Measurements from ENCODE around the gene TENM4.
A peak's percentile ranks its signal among the peaks of the same experiment; 100 is the strongest.

The TENM4 gene

DNA sequence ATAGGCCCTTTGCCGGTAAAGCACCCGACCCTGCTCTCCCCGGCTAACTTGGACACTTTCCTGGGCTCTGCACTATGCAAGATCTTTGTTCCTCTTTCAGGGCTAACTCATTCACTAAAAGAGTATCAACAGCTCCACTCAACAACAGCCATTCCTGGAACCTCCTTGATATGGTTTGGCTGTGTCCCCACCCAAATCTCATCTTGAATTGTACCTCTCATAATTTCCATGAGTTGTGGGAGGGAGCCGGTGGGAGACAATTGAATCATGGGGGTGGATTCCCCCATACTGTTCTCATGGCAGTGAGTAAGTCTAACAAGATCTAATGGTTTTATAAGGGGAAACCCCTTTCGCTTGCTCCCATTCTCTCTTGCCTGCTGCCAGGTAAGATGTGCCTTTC, 330.0 kb downstream of the TENM4 start:
- DNase-seq, result no peak

DNA sequence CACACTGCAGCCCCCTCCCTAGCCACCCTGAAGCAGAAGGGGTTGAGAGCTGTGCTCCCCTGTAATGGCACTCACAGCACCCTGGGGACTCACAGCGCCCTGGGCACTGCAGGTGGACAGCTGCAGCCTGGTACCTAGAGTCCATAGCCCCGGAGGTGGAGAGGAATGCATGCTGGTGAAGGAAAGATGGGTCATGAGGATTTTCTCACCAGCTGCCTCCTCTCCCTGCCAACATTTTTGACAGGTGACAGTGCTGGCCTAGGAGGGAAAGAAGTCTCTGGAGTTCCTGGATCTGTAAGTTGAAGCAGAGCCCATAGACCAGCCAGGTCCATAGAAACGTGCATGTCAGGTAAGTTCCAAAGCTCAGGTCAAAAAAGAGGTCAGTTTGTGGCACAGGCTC, 330.5 kb downstream of the TENM4 start:
- no peak for DNase-seq

DNA sequence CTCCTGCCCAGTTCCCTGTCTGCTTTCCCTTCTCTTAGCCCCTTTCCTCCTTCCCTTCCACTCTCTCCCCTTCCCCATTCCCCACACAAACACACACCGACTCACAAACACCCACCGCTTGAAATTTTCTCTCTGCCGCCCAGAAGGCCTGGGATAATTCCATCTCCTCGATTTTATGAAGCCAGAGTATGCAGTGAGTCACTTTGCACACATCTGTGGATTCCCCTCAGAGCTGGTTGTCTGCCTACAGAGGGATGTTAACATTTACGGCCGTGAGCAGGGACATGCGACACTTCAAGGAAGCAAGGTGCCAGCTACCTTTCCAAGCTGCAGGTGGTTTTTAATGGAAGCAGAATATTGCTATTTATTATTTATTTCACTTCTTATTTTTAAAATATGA, 332.0 kb downstream of the TENM4 start:
- DNase-seq, result no peak

DNA sequence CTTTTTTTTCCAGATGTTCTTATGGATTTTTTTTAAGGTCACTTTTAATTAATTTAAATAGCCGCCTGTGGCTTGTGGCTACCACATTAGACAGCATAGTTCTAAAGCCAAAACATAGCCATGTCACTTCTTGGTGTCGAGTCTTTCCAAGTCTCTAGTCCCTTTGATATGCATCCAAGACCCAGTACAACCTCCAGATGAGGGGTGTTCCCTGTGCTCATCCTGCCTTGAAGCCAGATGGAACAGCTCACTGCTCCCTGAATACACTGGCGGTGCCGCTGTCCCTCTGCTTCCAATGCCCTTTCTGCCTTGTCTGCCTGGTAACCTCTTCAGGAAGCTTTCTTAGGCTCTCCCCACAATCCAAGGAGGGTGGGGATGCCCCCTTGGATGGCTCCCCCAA, 338.0 kb downstream of the TENM4 start:
- no peak for DNase-seq

DNA sequence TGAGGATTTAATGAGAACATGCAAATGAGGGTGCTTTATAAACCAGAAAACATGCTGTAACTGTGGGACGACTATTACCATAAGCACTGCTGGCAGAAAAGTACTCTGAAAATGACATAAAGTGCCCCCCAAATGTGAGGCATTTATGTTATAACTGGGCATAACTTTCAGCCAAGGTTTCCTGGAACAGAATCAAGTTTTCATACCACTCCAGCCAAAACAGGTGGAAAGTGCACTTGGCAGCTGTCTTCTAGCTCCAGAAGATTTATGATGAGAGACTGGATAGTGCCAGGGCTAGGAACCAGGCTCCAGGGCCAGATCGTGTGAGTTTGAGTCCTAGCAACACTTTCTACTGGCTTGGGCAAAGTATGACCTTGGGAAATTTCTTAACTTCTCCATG, 339.2 kb downstream of the TENM4 start:
- no peak for DNase-seq

DNA sequence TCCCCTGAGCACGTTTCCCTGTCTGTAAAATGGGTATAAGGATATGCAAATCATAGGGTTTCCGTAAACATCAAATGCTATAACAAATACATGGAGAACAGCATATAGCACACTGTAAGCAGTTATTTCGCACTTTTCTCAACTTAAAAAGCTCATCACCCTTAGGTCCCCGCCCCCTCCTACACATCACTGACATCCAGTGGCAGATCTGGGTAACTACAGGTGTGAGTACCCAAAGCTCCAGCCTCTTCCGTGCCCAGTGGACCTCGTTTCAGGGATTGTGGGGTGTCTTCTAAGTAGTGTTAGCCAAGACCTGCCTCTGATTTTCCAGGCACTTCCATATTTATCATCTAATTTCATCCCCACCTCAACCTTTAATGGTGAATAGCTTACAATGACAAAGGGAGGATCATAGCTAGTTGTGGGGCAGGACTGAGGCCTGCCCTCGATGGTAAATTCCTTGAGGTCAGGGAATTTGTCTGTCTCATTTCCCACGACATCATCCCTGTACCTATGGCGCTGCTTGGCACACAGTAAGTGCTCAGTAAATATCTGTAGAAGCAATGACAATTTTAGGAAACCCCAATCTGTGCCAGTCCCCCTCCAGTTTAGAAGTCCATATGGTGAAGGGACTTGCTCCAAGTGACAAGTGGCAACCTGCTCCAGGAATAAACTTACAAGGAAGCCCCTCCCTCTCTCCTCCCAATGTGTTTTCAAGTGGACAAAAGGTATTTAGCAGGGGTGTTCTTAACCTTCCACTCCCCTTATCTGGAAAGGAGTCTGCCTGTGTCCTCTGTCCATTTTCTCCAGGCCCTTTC, 340.5 kb downstream of the TENM4 start:
- peak; percentile 67 for DNase-seq

DNA sequence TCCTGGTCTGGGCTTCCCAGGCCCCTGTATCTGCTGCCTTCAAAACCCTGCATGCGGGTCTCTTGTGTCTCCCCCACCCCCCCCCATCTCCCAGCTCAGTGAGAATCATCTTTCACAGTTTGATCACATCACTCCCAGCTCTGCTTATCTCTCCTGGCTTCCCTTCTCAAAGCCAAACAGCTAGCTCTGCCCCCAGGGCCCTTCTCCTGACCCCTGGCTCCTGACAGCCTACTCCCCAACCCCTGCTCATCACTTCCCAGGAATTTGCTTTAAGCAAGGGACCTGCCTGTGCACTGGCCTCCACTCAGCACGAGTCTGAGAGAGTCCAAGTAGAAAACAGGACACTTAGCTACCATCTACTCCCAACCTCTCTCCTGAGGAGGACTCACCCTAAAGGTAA, 342.7 kb downstream of the TENM4 start:
- DNase-seq, result no peak

DNA sequence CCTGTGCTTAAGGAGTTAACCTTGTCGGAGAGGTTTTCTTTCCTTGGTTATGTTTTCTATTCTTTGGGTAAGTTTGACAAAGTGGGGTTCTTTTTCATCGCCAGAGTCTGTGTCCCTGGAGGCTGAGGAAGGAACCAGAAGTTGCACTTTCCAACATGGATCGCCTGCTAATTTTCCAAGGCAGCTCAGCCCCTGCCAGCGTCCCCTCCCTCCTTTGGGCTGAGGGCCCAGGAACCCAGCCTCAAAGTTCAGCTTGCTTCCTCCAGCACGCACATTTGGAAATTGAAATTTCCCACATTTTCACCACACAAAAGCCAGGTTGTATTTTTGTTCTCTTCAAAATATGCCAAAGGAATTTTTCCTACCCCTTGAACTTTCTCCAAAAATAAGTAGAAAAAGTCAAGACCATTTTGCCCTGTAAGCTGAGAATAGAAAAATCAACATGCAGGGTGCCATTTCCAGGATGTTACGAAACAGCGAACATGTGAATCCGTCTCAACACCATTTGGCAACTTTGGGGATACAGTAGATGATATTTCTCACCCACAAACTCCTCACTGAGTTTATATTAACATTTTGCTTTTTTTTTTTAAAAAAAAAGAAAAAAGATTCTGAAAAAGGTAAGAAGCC, 343.5 kb downstream of the TENM4 start:
- no peak for DNase-seq

DNA sequence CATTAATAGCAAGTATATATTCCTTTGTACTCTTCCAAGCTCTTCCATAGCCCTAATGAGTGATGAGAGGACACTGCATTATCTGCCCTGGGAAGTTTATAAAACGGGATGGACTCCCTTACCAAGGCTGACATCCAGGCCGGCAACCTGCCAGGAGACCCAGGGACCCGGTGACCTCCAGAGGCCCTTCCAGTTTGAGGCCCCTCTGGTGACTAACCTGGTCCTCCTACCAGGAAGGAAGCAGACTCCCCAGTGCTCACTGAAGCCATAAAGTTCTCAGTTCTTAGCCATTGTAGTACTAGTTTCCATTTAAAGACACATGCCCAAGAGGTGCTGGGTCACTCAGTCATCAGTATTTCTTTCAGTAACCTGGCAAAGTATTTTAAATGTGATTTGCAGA, 345.4 kb downstream of the TENM4 start:
- DNase-seq, result no peak

DNA sequence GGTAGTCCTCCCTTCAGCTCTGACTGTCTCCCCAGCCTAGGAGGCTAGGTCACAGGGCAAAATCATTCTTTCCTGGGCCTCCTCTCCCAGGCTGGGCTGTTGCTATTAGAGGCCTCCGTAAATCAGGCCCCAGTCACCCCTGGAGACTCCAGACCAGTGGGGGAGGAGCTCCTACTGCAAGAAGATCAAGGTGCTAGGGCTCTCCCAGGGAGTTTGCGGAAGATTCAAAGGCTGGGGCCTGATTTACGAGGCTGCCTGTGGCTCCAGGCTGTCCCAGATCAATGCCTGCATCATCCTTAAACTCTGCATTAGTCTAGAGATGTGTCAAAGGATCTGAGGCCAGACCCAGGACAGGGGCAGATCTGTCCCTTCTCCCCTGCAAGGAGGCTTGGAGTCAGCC, 346.2 kb downstream of the TENM4 start:
- DNase-seq, result no peak

DNA sequence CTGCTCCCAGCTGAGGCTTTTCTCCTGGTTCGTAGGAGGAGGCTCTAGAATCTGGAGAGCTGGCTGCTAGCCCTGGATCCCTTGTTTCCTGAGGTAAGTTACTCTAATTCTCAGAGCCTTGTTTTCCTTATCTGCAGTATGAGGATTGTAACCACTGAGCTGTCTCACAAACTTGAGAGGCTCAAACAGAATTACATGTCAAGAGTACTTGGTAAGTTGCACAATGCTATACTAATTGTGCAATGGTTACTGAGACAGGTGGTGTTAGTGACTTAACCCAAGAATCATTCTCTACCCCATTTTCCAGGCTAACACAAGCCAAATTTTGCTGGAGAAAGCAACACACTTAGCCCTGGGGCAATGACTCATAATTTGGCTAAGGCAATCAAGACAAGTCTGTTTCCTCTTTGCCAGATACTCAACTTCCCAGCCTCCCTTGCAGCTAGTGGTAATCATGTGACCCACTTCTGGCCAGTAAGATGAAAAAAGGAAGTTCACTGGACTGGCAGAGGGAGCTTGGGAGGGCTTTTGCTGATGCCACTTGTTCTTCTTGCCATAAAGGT, 348.0 kb downstream of the TENM4 start:
- DNase-seq, result peak; percentile 93

DNA sequence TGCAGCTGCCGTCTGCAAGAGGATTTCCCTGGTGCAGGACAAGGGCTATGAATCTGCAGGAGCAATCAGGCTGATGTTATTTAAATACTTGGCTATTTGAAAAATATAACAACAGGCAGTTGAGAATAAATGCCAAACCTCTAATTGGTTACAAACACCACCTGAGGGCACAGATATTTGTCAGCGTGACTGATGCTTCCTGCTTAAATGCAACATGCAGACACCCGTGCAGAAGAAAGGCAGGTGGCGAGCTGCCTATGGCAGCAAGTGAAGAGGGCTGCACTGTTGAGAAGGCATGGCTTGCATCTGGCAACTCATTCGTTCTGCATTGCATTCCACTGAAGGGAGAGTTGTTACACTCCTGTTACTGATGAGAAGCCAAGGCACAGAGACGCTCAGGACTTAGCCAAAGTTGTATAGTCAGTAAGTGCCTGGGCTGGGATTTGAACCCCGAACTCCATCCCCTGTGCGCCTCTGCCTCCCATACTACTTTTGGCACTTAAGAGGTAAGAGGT, 350.6 kb downstream of the TENM4 start:
- no peak for DNase-seq

DNA sequence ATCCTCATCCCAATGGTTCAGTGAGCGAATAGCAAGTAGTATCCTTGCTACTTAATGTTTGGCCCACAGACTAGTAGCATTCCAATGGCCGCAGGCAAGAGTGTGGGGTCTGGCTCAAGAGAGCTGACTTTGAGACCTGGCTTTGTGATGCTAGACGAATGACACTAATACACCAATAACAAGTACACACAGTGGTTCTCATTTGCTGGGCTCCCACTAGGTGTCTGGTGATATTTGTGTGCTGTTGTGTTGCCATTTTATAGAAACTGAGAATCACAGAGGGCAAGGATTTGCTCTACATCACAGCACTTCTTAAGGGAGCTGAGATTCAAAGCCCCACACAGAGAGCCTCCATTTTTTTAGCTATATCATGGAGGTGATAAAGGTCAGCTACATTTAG, 351.2 kb downstream of the TENM4 start:
- no peak for DNase-seq

DNA sequence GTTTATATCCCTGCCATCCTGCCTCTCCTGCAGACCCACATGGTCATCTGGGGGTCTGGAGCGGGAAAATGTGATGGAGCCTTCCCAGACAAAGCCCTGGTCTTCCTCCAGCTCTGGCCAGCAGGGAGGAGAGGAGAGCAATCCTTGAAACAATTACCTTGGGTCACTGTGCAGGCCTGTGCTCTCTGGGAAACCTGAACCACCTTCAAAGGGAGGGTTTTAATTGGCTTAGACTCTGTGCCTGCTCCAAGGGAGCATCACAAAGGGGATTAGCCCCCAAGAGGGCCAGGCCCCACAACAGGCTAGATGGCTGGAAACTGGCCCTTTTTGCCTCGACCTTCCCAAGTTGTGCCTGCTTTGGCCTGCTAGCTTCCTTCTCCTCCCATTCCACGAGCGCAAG, 351.9 kb downstream of the TENM4 start:
- DNase-seq, result no peak

DNA sequence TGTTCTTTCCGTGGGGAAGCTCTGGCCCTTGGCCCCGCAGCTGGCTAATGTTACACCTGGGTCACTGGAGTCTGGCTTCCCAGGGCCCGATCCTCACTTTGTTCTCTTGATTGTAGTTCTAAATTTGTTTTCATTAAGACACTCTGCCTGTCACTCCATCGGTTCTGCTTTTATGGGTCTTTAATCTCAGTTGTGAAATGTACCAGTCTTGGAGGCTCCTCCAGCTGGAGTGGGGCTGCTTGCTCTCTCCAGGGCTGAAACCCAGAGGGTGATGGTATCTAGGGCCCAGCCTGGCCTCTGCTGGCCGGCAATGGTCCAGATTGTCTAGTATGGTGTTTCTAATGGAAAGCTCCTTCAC, 352.9 kb downstream of the TENM4 start:
- peak; percentile 41 for DNase-seq

DNA sequence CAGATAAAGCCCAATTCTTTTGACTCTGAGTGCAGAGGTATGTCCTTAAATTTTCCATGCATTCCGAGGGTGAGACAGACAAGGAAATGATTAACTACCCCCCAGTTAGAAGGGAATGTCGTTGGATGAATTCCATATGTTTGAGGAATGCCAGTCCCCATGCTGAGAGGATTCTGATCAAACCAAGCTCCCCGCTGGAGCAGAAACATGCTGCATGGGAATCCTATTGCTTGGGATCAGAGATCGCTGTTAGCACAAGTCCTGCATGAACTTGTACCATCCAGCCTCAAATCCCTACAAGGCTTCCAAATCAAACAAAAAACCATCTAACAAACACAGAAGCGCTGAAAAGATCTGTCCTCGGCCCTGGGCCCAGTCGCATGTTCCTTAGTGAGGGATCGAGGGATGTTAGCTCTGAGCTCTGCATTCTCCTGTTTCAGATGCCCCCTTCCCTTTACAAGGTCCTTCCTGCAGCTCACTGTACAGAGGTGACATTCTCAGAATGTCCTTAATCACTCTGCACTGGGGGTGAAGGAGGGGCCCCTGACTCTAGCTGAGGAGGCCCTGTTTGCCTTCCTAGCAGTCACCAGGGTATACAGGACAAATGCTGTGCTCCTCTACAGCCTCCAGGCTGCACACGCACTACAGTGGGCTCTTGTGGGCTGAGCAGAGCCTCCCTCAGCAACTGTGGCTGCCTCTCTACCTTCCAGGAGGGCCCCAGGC, 353.4 kb downstream of the TENM4 start:
- DNase-seq, result peak; percentile 99

DNA sequence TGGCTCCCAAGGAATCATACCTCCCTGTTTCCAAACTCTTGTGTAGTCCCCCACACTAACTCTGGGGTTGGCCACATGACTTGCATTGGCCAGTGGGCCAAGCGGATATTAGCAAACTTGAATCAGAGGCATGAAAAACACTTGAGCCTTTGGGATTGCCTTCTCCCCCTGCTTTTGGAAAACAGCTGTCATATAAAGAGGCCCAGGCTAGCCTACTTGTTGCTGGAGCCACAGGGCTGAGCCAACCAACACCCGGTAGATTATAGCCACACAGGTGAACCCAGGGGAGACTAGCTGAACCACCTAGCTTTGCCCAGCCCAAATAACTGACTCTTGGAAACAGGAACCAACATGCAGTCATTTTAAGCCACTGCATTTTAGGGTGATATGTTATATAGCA, 354.8 kb downstream of the TENM4 start:
- DNase-seq, result no peak

DNA sequence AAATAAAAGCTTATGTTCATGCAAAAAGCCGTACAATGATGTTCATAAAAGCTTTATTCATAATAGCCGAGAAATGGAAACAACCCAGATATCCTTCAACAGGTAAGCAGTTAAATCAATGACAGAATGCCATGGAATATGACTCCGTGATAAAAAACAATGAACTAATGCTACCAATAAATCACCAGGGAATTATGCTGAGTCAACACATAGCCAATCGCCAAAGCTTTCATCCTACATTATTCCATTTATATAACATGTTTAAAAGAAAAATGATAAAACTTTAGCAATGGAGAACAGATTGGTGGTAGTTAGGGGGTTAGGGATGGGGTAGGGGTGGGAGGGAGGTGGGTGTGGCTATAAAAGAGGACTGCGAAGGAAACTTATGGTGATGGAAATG, 356.4 kb downstream of the TENM4 start:
- no peak for DNase-seq

DNA sequence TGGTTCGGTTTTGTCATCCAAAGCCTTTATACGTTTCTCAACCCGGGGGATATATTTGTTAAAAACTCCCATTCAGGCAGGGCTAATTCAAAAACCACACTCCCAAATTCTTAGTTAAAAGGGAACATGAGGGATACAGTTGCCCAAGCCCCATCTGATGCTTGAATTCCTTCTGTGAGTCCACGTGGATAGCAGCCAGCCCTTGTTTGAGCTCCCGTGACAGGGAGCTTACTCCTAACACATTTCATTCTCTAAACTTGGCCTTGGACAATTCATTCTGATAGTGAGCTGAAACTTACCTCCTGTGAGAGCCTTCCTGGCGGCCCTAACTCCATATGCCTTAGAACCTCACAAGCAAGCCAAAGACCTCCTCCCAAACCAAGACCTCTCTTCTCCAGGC, 357.5 kb downstream of the TENM4 start:
- DNase-seq, result peak; percentile 40

DNA sequence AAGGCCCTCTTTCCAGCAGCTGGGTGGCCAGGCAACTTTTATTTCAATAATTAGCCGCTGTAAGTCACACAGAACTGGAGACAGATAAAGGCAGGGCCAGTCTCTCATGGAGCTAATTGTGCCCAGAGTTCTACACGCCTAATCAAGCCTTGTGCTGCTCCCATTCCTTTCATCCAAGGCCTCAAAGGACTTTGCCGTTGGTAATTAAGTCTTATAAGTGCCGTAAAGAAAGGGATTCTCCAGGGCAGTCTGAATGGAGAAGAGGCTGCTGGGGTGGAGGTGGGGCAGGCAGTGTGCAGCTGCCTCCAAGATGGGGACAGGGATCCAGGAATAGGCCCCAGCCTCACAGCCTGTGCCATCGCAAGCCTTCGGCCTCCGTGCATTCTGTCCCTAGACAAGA, 357.9 kb downstream of the TENM4 start:
- no peak for DNase-seq

DNA sequence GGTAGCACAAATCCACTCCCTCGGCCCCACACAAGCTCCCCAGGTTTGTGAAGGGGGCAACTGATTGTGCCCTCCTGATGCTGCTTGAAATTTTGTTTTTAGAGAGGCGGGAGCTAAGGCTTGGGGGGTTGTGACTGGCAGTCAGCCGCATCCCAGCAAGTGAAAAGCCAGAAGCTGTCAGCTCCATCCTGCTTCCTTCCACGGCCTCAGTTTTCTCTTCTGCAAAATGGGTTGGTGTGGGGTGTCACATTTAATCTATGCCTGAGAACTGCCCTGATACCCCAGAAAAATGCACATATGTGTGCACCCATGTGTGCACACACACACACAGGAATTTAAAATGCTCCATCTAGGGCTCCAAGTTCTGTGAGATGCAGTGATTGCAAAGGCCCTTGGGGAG, 358.6 kb downstream of the TENM4 start:
- DNase-seq, result no peak

DNA sequence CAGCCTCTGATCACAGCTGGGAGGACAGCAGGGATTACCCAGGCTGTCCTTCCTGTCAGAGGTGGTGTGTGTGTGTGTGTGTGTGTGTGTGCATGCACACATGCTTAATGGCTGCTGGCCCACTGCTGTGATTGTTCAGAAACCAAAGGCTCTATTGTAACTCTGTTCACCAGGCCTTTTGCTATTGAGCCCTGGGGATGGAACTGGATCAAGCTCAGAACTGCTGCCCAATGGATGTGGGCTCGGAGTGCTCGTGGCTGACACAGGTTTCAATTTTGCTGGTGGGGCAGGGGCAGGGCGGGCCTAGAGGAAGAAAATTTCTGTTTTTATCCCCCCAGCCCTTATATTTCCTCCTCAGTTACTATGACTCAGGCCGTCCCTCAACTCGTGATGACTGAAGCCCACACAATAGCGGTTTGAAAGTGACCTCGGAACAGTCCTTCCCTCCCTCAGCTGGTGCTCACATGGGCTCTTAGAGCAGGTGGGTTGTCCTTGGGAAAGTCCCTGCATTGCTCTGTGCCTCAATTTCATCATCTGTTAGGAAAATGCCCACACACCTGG, 359.3 kb downstream of the TENM4 start:
- peak; percentile 58 for DNase-seq

DNA sequence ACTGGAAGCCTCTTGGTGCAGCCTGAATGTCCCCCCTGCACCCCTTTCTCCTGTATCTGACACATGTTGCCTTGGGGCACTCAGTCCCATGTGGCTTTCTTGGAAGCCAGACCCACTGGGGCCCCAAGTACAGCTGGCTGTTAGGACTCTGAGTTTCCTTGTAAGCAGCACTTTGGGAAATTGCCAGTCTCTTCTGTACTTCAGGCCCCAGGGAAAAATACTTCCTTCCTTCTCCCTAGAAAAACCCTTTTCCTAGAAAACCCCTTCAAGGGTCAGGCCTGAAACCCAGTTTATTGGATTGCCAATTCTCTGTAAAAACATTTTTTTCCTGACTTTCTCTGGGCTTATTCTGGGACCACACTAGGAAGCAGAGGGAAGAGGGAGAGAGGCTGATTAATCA, 360.3 kb downstream of the TENM4 start:
- no peak for DNase-seq
